HepG2 (cell line): ENCODE data around the gene PCAT6. TPM values are rescaled to one million over a fixed set of nuclear protein-coding genes. Genes with fewer than 3 reads are reported as not detected.
A peak's percentile ranks its signal among the peaks of the same experiment; 100 is the strongest.

Experiments
- CBX1 ChIP-seq: IDR thresholded peaks from one replicate; pipeline ENCODE4 v1.6.1; 2016; ENCODE audit warnings: antibody characterized with exemption, low read depth
- CBX2 ChIP-seq, 2 experiments: fragments of 200-600 bp in 1 of 2; sonication (generic); formaldehyde crosslinking in 1 of 2; IDR thresholded peaks; 2 replicates each; pipeline versions ENCODE4 v1.7.0 to v1.8.1; 2018 to 2022; ENCODE audit warnings: low read depth in 2 of 2, low read length in 1 of 2, mild to moderate bottlenecking in 1 of 2, missing genetic modification reagents in 1 of 2
- GATAD2A ChIP-seq: IDR thresholded peaks from 2 replicates; pipeline ENCODE4 v1.6.1; 2016
- HMGXB4 ChIP-seq, 2 experiments: sonication (generic) in 1 of 2; formaldehyde crosslinking in 1 of 2; IDR thresholded peaks; 2 replicates each; pipeline versions ENCODE4 v1.4.0 to v1.6.1; 2018 to 2020; ENCODE audit warnings: missing genetic modification reagents in 2 of 2, borderline replicate concordance in 1 of 2, low read depth in 1 of 2, mild to moderate bottlenecking in 1 of 2, missing biosample characterization in 1 of 2
- HNF4G ChIP-seq, 2 experiments: sonication (generic) in 1 of 2; formaldehyde crosslinking in 1 of 2; IDR thresholded peaks; 2 replicates each; pipeline versions ENCODE4 v1.4.0 to v1.6.1; 2011 to 2020; ENCODE audit warnings: borderline replicate concordance in 2 of 2, low read depth in 2 of 2, mild to moderate bottlenecking in 2 of 2, low read length in 1 of 2, missing genetic modification reagents in 1 of 2, moderate library complexity in 1 of 2
- HOXA3 ChIP-seq: sonication (generic); formaldehyde crosslinking; IDR thresholded peaks from 2 replicates; pipeline ENCODE4 v1.5.0; 2020; ENCODE audit warnings: missing genetic modification reagents
- ISL2 ChIP-seq: sonication (generic); formaldehyde crosslinking; IDR thresholded peaks from 2 replicates; pipeline ENCODE4 v1.5.0; 2020; ENCODE audit warnings: missing genetic modification reagents
- PAXIP1 ChIP-seq: sonication (generic); formaldehyde crosslinking; conservative IDR thresholded peaks from 2 replicates; pipeline ENCODE4 v1.4.0; 2020; ENCODE audit warnings: mild to moderate bottlenecking, missing genetic modification reagents, moderate library complexity
- PHF21A ChIP-seq: sonication (generic); formaldehyde crosslinking; IDR thresholded peaks from 2 replicates; pipeline ENCODE4 v1.5.0; 2020; ENCODE audit warnings: mild to moderate bottlenecking, missing genetic modification reagents
- RFX3 ChIP-seq: IDR thresholded peaks from 2 replicates; pipeline ENCODE4 v1.6.1; 2016; ENCODE audit warnings: missing biosample characterization, missing genetic modification reagents
- SP5 ChIP-seq: IDR thresholded peaks from 2 replicates; pipeline ENCODE4 v1.6.1; 2016; ENCODE audit warnings: low read depth, borderline replicate concordance
- SRF ChIP-seq: IDR thresholded peaks from 2 replicates; pipeline ENCODE4 v1.6.1; 2011; ENCODE audit warnings: mild to moderate bottlenecking, low read depth, low read length, moderate library complexity
- ZBTB44 ChIP-seq: sonication (generic); formaldehyde crosslinking; IDR thresholded peaks from 2 replicates; pipeline ENCODE4 v1.4.0; 2020; ENCODE audit warnings: missing genetic modification reagents
- ZFP36 ChIP-seq: fragments of 150-350 bp; IDR thresholded peaks from 2 replicates; pipeline ENCODE4 v1.6.1; 2018; ENCODE audit warnings: borderline replicate concordance, low read length, low read depth; ENCODE audit not compliant: partially characterized antibody
- ZFX ChIP-seq: sonication (generic); formaldehyde crosslinking; IDR thresholded peaks from 2 replicates; pipeline ENCODE4 v1.4.0; 2020; ENCODE audit warnings: mild to moderate bottlenecking, low read depth, missing genetic modification reagents, moderate library complexity
- ZNF350 ChIP-seq: sonication (generic); formaldehyde crosslinking; IDR thresholded peaks from 2 replicates; pipeline ENCODE4 v1.4.0; 2020; ENCODE audit warnings: mild to moderate bottlenecking, low read depth, missing genetic modification reagents, borderline replicate concordance
- ZNF660 ChIP-seq: sonication (generic); formaldehyde crosslinking; IDR thresholded peaks from 2 replicates; pipeline ENCODE4 v1.5.1; 2020; ENCODE audit warnings: mild to moderate bottlenecking, low read depth, missing genetic modification reagents, borderline replicate concordance
- ZNF670 ChIP-seq: sonication (generic); formaldehyde crosslinking; IDR thresholded peaks from 2 replicates; pipeline ENCODE4 v1.8.0; 2022; ENCODE audit warnings: mild to moderate bottlenecking, missing genetic modification reagents, borderline replicate concordance
- ZNF770 ChIP-seq: sonication (generic); formaldehyde crosslinking; IDR thresholded peaks from 2 replicates; pipeline ENCODE4 v1.5.0; 2020; ENCODE audit warnings: mild to moderate bottlenecking, missing genetic modification reagents
- polyA plus RNA-seq, 8 experiments: library from polyadenylated mRNA; depleted of rRNA in 3 of 8; stranded (reverse) in 7 of 8; unstranded in 1 of 8; fragments of >200 nt; fragmentation: Illumina TruSeq in 4 of 8; extraction: Trizol in 4 of 8; gene quantifications; 2 replicates each; pipeline versions ENCODE4 v1.2.1 to v1.2.3, GENCODE V29; 2011 to 2016; ENCODE audit warnings: low read depth in 4 of 8, missing spikeins in 1 of 8, mixed read lengths in 1 of 8; ENCODE audit not compliant: insufficient read depth in 1 of 8
- total RNA-seq, 5 experiments: library from RNA; depleted of rRNA; stranded (reverse); fragments of >200 nt; fragmentation: Illumina TruSeq; extraction: Trizol; gene quantifications; 2 replicates each; pipeline ENCODE4 v1.2.3, GENCODE V29; 2016; ENCODE audit warnings: low read depth in 1 of 5

PCAT6 gene
- total and polyA plus RNA-seq, 2 of the 13 experiments (the other 11 are each of a cell fraction or from before 2014, with no cell fraction given) = 0.60 to 4.4 TPM

- TF ChIP-seq HMGXB4 (CRISPR knock-in tag; IDR thresholded peaks at IDR 0.05; ENCODE audit: borderline replicate concordance in 1 of 2, low read depth in 1 of 2) = peak; percentile 18 to 67; a peak in 3 of 4 replicates
- TF ChIP-seq SRF = no peak
- TF ChIP-seq ZFP36 = no peak
- no peak for TF ChIP-seq ZNF770 (CRISPR knock-in tag)
- peak; percentile 78 for TF ChIP-seq PHF21A (CRISPR knock-in tag)
- peak; percentile 68 for TF ChIP-seq HNF4G (IDR thresholded peaks at IDR 0.05; ENCODE audit: borderline replicate concordance, low read depth, low read length)
- TF ChIP-seq HNF4G (CRISPR knock-in tag; IDR thresholded peaks at IDR 0.05; ENCODE audit: borderline replicate concordance, low read depth) = 0 out of 2 replicates have a peak, but pooled peaks have one; percentile 6
- peak; percentile 48; the same call in 1 of the 2 replicates for TF ChIP-seq SP5 (CRISPR knock-in tag)
- no peak for TF ChIP-seq CBX1
- TF ChIP-seq GATAD2A (CRISPR knock-in tag) = peak; percentile 61
- no peak for TF ChIP-seq ZNF670 (CRISPR knock-in tag)
- TF ChIP-seq ZBTB44 (CRISPR knock-in tag) = no peak
- peak; percentile 21; the same call in 1 of the 2 replicates for TF ChIP-seq ZNF350 (CRISPR knock-in tag)
- TF ChIP-seq ZNF660 (CRISPR knock-in tag) = no peak
- TF ChIP-seq CBX2 (IDR thresholded peaks at IDR 0.05; ENCODE audit: low read depth, low read length) = no peak
- TF ChIP-seq CBX2 (CRISPR knock-in tag; IDR thresholded peaks at IDR 0.05; ENCODE audit: low read depth) = no peak
- 0 out of 2 replicates have a peak, but pooled peaks have one; percentile 18 for TF ChIP-seq ISL2 (CRISPR knock-in tag)
- peak; percentile 22 for TF ChIP-seq ZFX (CRISPR knock-in tag)
- no peak for TF ChIP-seq RFX3
- TF ChIP-seq PAXIP1 (CRISPR knock-in tag) = 0 out of 2 replicates have a peak, but pooled peaks have one; percentile 18
- TF ChIP-seq HOXA3 (CRISPR knock-in tag) = peak; percentile 61
These were observed 50.1 kb downstream of the PCAT6 start (continued) for GRCh38 chr1:202860744-202861419.
